ENCODE measurements around the gene C10orf62.

C10orf62 gene

DNA sequence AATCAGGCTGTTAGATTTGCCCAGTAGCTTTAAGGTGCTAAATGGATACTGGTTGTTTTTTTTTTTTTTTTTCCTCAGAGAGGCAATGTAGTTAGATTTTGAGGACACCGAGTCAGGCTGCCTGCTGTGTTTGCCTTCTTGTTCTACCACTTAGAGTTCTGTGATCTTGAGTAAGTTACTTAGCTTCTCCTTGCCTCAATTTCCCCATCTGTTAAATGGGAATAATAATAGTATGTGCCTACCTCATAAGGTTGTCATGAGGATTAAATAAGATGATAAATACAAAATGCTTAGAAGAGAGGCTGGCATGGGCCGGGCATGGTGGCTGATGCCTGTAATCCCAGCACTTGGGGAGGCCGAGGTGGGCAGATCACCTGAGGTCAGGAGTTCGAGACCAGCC, 29.2 kb downstream of the C10orf62 start (continued):
- TF ChIP-seq, protein P1, sequence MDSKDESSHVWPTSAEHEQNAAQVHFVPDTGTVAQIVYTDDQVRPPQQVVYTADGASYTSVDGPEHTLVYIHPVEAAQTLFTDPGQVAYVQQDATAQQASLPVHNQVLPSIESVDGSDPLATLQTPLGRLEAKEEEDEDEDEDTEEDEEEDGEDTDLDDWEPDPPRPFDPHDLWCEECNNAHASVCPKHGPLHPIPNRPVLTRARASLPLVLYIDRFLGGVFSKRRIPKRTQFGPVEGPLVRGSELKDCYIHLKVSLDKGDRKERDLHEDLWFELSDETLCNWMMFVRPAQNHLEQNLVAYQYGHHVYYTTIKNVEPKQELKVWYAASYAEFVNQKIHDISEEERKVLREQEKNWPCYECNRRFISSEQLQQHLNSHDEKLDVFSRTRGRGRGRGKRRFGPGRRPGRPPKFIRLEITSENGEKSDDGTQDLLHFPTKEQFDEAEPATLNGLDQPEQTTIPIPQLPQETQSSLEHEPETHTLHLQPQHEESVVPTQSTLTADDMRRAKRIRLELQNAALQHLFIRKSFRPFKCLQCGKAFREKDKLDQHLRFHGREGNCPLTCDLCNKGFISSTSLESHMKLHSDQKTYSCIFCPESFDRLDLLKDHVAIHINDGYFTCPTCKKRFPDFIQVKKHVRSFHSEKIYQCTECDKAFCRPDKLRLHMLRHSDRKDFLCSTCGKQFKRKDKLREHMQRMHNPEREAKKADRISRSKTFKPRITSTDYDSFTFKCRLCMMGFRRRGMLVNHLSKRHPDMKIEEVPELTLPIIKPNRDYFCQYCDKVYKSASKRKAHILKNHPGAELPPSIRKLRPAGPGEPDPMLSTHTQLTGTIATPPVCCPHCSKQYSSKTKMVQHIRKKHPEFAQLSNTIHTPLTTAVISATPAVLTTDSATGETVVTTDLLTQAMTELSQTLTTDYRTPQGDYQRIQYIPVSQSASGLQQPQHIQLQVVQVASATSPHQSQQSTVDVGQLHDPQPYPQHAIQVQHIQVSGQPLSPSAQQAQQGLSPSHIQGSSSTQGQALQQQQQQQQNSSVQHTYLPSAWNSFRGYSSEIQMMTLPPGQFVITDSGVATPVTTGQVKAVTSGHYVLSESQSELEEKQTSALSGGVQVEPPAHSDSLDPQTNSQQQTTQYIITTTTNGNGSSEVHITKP (tag by site-specific recombination; IDR thresholded peaks at IDR 0.05) = no peak
- no peak for TF ChIP-seq ZNF416 (tag by site-specific recombination; IDR thresholded peaks at IDR 0.05)
- TF ChIP-seq, protein P2, sequence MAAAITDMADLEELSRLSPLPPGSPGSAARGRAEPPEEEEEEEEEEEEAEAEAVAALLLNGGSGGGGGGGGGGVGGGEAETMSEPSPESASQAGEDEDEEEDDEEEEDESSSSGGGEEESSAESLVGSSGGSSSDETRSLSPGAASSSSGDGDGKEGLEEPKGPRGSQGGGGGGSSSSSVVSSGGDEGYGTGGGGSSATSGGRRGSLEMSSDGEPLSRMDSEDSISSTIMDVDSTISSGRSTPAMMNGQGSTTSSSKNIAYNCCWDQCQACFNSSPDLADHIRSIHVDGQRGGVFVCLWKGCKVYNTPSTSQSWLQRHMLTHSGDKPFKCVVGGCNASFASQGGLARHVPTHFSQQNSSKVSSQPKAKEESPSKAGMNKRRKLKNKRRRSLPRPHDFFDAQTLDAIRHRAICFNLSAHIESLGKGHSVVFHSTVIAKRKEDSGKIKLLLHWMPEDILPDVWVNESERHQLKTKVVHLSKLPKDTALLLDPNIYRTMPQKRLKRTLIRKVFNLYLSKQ (tag by site-specific recombination; IDR thresholded peaks at IDR 0.05; ENCODE audit: borderline replicate concordance) = no peak
- TF ChIP-seq GLIS1 (tag by site-specific recombination; IDR thresholded peaks at IDR 0.05) = no peak
- TF ChIP-seq ZNF561 (tag by site-specific recombination; IDR thresholded peaks at IDR 0.05; ENCODE audit: borderline replicate concordance) = no peak
- TF ChIP-seq ZNF133 (tag by site-specific recombination; IDR thresholded peaks at IDR 0.05) = no peak

DNA sequence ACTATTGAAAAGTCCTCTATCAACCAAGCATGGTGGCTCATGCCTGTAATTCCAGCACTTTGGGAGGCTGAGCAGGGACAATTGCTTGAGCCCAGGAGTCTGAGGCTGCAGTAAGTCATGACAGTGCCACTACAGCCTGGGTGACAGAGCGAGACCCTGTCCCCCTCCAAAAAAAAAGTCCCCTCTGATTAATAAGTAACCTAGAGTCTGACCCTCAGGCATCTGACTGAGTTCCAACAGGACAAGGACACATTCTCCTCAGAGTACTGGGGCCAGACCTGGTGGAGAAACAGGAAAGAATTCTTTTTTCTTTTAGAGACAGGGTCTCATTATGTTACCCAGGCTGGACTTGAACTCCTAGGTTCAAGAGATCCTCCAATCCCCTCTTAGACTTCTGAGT, 33.8 kb downstream of the C10orf62 start:
- Histone ChIP-seq H3K36me3 (ENCODE audit: control insufficient read depth in 2 of 2, insufficient read depth in 1 of 2, low read length in 2 of 2) (peaks cover 0 to 3% of the 10 kb centered on the region in 2 experiments; a peak in 2 of 3 replicates), H3K4me1 (ENCODE audit: control insufficient read depth, insufficient read depth, low read length) (no peaks in the 10 kb centered on the region), H3K27ac (ENCODE audit: extremely low read depth, low read depth, low read length) (no peak overlapping the region), H3K9me3 (ENCODE audit: control insufficient read depth, insufficient read depth, low read depth, low read length) (no peaks in the 10 kb centered on the region), H3K4me3 (ENCODE audit: low read depth, low read length) (no peak overlapping the region)
- TF ChIP-seq ZNF341 (tag by site-specific recombination; IDR thresholded peaks at IDR 0.05; ENCODE audit: low read depth) (no peak), ZNF302 (tag by site-specific recombination; IDR thresholded peaks at IDR 0.05; ENCODE audit: low read depth) (no peak), ZNF394 (tag by site-specific recombination; IDR thresholded peaks at IDR 0.05; ENCODE audit: borderline replicate concordance) (no peak), ZNF555 (tag by site-specific recombination; conservative IDR thresholded peaks at IDR 0.05) (no peak), ZFP3 (tag by site-specific recombination; IDR thresholded peaks at IDR 0.05; ENCODE audit: low read depth) (no peak), ZIC2 (tag by site-specific recombination; IDR thresholded peaks at IDR 0.05) (no peak), YY2 (tag by site-specific recombination; IDR thresholded peaks at IDR 0.05) (no peak)
- TF ChIP-seq, protein P3, sequence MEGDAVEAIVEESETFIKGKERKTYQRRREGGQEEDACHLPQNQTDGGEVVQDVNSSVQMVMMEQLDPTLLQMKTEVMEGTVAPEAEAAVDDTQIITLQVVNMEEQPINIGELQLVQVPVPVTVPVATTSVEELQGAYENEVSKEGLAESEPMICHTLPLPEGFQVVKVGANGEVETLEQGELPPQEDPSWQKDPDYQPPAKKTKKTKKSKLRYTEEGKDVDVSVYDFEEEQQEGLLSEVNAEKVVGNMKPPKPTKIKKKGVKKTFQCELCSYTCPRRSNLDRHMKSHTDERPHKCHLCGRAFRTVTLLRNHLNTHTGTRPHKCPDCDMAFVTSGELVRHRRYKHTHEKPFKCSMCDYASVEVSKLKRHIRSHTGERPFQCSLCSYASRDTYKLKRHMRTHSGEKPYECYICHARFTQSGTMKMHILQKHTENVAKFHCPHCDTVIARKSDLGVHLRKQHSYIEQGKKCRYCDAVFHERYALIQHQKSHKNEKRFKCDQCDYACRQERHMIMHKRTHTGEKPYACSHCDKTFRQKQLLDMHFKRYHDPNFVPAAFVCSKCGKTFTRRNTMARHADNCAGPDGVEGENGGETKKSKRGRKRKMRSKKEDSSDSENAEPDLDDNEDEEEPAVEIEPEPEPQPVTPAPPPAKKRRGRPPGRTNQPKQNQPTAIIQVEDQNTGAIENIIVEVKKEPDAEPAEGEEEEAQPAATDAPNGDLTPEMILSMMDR (tag by site-specific recombination; IDR thresholded peaks at IDR 0.05) = no peak
- POLR2A ChIA-PET = no interaction called here
- CTCF ChIA-PET = interaction anchor here (0.9 to 1.1 kb wide), 4 partner anchors 10 to 86 kb away, joined by 3 to 4 read pairs (median 3); no protein-coding TSS in a partner anchor

DNA sequence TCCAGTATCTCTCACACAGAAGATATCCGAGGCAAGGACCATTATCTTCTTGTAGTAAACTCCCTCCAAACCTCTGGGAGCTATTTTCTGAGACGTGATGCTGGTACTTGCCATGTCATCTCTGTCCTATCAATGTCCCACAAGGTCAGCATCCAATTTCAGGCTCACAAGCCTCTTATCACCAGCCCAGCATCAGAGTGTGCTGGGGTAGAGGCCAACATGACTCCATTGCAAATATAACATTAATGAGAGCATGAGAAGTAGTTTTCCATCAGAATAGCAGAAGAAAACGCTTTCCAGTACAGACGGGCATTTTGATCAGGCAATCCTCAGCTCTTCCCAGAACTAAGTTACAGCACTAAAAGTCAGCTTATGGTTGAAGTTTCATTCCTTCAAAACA, 38.2 kb downstream of the C10orf62 start:
- H3K4me1 ChIP-seq (ENCODE audit: control insufficient read depth, insufficient read depth, low read length) = no peaks in the 10 kb centered on the region
- no peak overlapping the region for H3K4me3 ChIP-seq (ENCODE audit: low read depth, low read length)
- CTCF ChIA-PET = interaction anchor here (0.6 to 1.1 kb wide), 2 partner anchors 105 to 217 kb away, joined by 3 read pairs; no protein-coding TSS in a partner anchor
- H3K36me3 ChIP-seq (ENCODE audit: control insufficient read depth in 2 of 2, insufficient read depth in 1 of 2, low read length in 2 of 2) = no peaks in the 10 kb centered on the region
- H3K27ac ChIP-seq (ENCODE audit: extremely low read depth, low read depth, low read length) = no peak overlapping the region
- no peaks in the 10 kb centered on the region for H3K9me3 ChIP-seq (ENCODE audit: control insufficient read depth, insufficient read depth, low read depth, low read length)
- POLR2A ChIA-PET = no interaction called here
- TF ChIP-seq, protein P4, sequence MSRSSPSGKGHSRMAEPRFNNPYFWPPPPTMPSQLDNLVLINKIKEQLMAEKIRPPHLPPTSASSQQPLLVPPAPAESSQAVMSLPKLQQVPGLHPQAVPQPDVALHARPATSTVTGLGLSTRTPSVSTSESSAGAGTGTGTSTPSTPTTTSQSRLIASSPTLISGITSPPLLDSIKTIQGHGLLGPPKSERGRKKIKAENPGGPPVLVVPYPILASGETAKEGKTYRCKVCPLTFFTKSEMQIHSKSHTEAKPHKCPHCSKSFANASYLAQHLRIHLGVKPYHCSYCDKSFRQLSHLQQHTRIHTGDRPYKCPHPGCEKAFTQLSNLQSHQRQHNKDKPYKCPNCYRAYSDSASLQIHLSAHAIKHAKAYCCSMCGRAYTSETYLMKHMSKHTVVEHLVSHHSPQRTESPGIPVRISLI (tag by site-specific recombination; IDR thresholded peaks at IDR 0.05) = no peak
- TF ChIP-seq, protein P5, sequence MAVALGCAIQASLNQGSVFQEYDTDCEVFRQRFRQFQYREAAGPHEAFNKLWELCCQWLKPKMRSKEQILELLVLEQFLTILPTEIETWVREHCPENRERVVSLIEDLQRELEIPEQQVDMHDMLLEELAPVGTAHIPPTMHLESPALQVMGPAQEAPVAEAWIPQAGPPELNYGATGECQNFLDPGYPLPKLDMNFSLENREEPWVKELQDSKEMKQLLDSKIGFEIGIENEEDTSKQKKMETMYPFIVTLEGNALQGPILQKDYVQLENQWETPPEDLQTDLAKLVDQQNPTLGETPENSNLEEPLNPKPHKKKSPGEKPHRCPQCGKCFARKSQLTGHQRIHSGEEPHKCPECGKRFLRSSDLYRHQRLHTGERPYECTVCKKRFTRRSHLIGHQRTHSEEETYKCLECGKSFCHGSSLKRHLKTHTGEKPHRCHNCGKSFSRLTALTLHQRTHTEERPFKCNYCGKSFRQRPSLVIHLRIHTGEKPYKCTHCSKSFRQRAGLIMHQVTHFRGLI (tag by site-specific recombination; IDR thresholded peaks at IDR 0.05) = no peak
- TF ChIP-seq, protein P6, sequence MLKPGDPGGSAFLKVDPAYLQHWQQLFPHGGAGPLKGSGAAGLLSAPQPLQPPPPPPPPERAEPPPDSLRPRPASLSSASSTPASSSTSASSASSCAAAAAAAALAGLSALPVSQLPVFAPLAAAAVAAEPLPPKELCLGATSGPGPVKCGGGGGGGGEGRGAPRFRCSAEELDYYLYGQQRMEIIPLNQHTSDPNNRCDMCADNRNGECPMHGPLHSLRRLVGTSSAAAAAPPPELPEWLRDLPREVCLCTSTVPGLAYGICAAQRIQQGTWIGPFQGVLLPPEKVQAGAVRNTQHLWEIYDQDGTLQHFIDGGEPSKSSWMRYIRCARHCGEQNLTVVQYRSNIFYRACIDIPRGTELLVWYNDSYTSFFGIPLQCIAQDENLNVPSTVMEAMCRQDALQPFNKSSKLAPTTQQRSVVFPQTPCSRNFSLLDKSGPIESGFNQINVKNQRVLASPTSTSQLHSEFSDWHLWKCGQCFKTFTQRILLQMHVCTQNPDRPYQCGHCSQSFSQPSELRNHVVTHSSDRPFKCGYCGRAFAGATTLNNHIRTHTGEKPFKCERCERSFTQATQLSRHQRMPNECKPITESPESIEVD (tag by site-specific recombination; IDR thresholded peaks at IDR 0.05) = no peak
- TF ChIP-seq ZNF837 (tag by site-specific recombination; IDR thresholded peaks at IDR 0.05) = no peak
- TF ChIP-seq SP2 (tag by site-specific recombination; IDR thresholded peaks at IDR 0.05) = no peak
- TF ChIP-seq ZNF37A (tag by site-specific recombination; IDR thresholded peaks at IDR 0.05) = no peak
- no peak for TF ChIP-seq ZNF354C (tag by site-specific recombination; IDR thresholded peaks at IDR 0.05; ENCODE audit: borderline replicate concordance, low read depth)
- TF ChIP-seq ZNF133 (tag by site-specific recombination; IDR thresholded peaks at IDR 0.05) = no peak
- no peak for TF ChIP-seq ZNF658 (tag by site-specific recombination; IDR thresholded peaks at IDR 0.05)
- no peak for TF ChIP-seq ZNF140 (tag by site-specific recombination; IDR thresholded peaks at IDR 0.05)

Measured in HEK293 (cell line).